Karpas-422 (cell line): ENCODE results near the gene TPD52L2. TPM values are rescaled to one million over a fixed set of nuclear protein-coding genes. Genes with fewer than 3 reads are reported as not detected.

ENCODE experiments used
- DNase-seq: peaks from one replicate; pipeline ENCODE4 v3.0.0-alpha.2; 2015
- H2AFZ ChIP-seq: fragments of 200-600 bp; sonication (generic); 2 replicates; pipeline ENCODE4 v1.6.1; 2014; ENCODE audit warnings: antibody characterized with exemption, low read length, mixed read lengths
- H3K27ac ChIP-seq: fragments of 200-600 bp; sonication (generic); 2 replicates; pipeline ENCODE4 v1.5.1; 2014; ENCODE audit warnings: mild to moderate bottlenecking, low read length, moderate library complexity
- H3K27me3 ChIP-seq: fragments of 200-600 bp; sonication (generic); 2 replicates; pipeline ENCODE4 v1.6.1; 2014; ENCODE audit warnings: low read length, mixed read lengths
- H3K36me3 ChIP-seq: fragments of 200-600 bp; sonication (generic); 2 replicates; pipeline ENCODE4 v1.6.1; 2014; ENCODE audit warnings: low read length, mixed read lengths; ENCODE audit not compliant: insufficient read depth
- H3K4me1 ChIP-seq: fragments of 200-600 bp; sonication (generic); 2 replicates; pipeline ENCODE4 v1.6.1; 2014; ENCODE audit warnings: mild to moderate bottlenecking, low read length, mixed read lengths
- H3K4me2 ChIP-seq: fragments of 200-600 bp; sonication (generic); 2 replicates; pipeline ENCODE4 v1.6.1; 2014; ENCODE audit warnings: low read length, low read depth, mild to moderate bottlenecking; ENCODE audit not compliant: poor library complexity, severe bottlenecking
- H3K4me3 ChIP-seq: fragments of 200-600 bp; sonication (generic); 2 replicates; pipeline ENCODE4 v1.5.1; 2014; ENCODE audit warnings: mild to moderate bottlenecking, antibody characterized with exemption, low read length, mixed read lengths
- H3K79me2 ChIP-seq: fragments of 200-600 bp; sonication (generic); 2 replicates; pipeline ENCODE4 v1.6.1; 2014; ENCODE audit warnings: mild to moderate bottlenecking, low read length, mixed read lengths
- H3K9ac ChIP-seq: fragments of 200-600 bp; sonication (generic); 2 replicates; pipeline ENCODE4 v1.6.0; 2014; ENCODE audit warnings: low read length
- H3K9me2 ChIP-seq: fragments of 200-600 bp; sonication (generic), shearing (Covaris generic); replicated peaks from 2 replicates; pipeline ENCODE4 v1.6.0; 2014; ENCODE audit warnings: mild to moderate bottlenecking, low read length, moderate library complexity; ENCODE audit not compliant: insufficient read depth
- H3K9me3 ChIP-seq: fragments of 300-700, 200-600 bp; sonication (generic); 2 replicates; pipeline ENCODE4 v1.6.1; 2014; ENCODE audit warnings: low read length, mixed read lengths
- H4K20me1 ChIP-seq: fragments of 200-600 bp; sonication (generic); 2 replicates; pipeline ENCODE4 v1.6.1; 2014; ENCODE audit warnings: mild to moderate bottlenecking, antibody characterized with exemption, low read length, low read depth; ENCODE audit not compliant: insufficient read depth
- total RNA-seq: library from RNA; depleted of rRNA; stranded (reverse); fragments of >200 nt; shearing (Covaris generic); gene quantifications from 2 replicates; pipeline ENCODE4 v1.2.3, GENCODE V29; 2014; ENCODE audit warnings: low replicate concordance

Gene TPD52L2
- total RNA-seq, 1 experiment from 2014 or later, result 25.9 TPM

DNA sequence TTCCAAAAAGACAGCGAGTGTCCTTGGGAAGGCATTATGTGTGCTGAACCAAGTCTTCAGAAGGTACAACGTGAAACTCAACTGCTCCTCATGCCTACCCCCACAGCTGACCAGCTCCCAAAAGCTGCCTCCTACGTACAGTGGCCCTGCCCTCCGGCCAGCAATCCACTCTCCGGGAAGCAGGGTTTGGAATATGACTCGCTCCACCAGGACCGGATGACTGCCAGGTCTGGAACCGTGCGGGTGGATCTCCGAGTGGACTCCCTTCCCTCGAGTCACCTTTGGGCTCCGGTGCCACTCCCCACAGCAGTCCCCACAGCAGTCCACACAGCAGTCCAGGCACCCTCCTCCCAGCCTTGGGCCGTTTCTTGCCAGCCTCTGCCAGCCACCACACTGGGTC is 38.3 kb upstream of the TPD52L2 start:
- Histone ChIP-seq H3K4me3 (no peak overlapping the region), H3K4me1 (no peaks in the 10 kb centered on the region), H4K20me1 (no peaks in the 10 kb centered on the region), H3K36me3 (no peaks in the 10 kb centered on the region), H2AFZ (no peak overlapping the region), H3K4me2 (no peak overlapping the region), H3K9me3 (no peaks in the 10 kb centered on the region), H3K9me2 (no peaks in the 10 kb centered on the region), H3K79me2 (no peaks in the 10 kb centered on the region), H3K9ac (no peak overlapping the region), H3K27ac (no peak overlapping the region), H3K27me3 (no peaks in the 10 kb centered on the region)
- DNase-seq, result no peak

DNA sequence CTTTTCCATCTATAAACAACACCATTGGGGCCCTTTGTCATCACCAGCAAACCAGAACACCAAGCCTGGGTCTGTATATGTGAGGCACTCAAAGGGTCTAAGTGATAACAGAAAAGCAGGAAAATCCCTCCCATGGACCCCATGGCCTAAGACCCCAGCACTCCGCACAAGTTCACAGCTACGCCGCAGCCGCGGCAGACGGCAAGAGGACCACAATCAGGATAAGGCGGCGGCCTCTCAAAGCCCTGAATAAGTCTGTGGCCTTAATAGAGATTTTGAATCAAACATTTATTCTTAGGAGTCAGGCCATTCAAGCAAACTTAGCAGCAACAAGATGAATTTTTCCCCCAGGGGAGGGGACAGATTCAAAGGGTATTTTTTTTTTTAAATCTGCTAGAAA is 36.9 kb upstream of the TPD52L2 start:
- Histone ChIP-seq H3K9ac (no peak overlapping the region), H3K79me2 (no peaks in the 10 kb centered on the region), H3K27me3 (no peaks in the 10 kb centered on the region), H4K20me1 (no peaks in the 10 kb centered on the region), H3K4me3 (no peak overlapping the region), H3K4me1 (no peaks in the 10 kb centered on the region), H3K9me3 (no peaks in the 10 kb centered on the region), H3K36me3 (no peaks in the 10 kb centered on the region), H3K4me2 (no peak overlapping the region), H2AFZ (no peak overlapping the region), H3K27ac (no peak overlapping the region), H3K9me2 (no peaks in the 10 kb centered on the region)
- no peak for DNase-seq

DNA sequence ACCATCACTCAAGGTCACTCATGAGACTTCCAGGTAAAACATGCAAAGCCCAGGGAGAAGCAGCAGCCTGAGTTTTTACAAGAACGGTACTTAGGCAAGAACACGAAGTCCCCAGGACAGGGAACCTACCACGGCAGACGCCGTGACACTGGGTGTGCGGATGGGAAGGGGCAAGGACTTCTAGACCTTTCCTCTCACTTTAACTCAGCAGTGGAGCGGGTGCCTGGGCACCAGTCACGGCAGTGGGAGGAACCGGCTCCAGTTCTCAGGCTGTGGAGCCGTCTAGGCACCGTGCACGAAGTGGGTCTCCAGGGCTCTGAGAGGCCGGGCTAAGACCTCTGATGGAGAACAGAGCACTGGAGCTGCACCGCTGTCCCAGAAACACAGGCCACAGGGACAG is 36.5 kb upstream of the TPD52L2 start:
- Histone ChIP-seq H3K27ac (no peak overlapping the region), H3K4me2 (no peak overlapping the region), H2AFZ (no peak overlapping the region), H3K9ac (no peak overlapping the region), H3K4me3 (no peak overlapping the region), H3K27me3 (no peaks in the 10 kb centered on the region), H3K79me2 (no peaks in the 10 kb centered on the region), H3K9me3 (no peaks in the 10 kb centered on the region), H3K36me3 (no peaks in the 10 kb centered on the region), H3K9me2 (no peaks in the 10 kb centered on the region), H3K4me1 (no peaks in the 10 kb centered on the region), H4K20me1 (no peaks in the 10 kb centered on the region)
- no peak for DNase-seq

DNA sequence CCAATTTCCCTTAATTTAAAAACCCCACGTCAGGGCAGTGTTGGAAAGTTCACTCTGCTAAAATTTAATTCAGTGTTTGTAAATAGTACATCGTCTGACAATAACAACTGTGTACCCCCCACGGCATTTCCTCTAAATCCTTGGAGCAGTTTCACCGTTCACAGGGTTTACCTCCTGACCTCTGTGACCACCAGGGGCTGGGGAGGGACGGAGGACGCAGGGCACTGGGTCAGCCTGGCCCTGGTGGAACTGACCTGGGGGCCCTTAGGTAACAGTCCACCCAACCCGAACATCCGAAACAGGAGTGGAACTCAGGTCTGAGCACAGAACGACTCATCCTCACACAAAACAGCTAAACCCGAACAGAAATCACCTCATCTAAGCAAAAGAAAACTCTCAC is 36.1 kb upstream of the TPD52L2 start:
- Histone ChIP-seq H4K20me1 (no peaks in the 10 kb centered on the region), H2AFZ (no peak overlapping the region), H3K9me3 (no peaks in the 10 kb centered on the region), H3K27ac (no peak overlapping the region), H3K4me1 (no peaks in the 10 kb centered on the region), H3K36me3 (no peaks in the 10 kb centered on the region), H3K9ac (no peak overlapping the region), H3K4me2 (no peak overlapping the region), H3K4me3 (no peak overlapping the region), H3K9me2 (no peaks in the 10 kb centered on the region), H3K79me2 (no peaks in the 10 kb centered on the region), H3K27me3 (no peaks in the 10 kb centered on the region)
- no peak for DNase-seq

DNA sequence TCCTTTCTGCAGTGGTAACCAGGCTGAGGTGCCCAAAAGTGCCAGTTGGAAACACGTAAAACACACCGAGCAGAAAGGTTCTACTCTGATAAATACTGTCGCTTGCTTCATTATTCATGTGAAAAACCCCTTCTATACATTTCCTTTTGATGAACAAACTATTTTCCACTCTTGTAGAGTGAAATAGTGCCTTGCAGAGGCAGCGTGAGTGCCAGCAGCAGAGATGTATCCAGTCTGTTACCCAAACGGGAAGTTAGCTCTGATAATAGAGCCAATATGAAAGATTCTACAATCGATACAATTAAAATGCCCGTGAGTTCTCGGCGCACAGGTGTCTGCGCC is 35.5 kb upstream of the TPD52L2 start:
- Histone ChIP-seq H3K9me3 (no peaks in the 10 kb centered on the region), H3K9ac (no peak overlapping the region), H3K4me3 (no peak overlapping the region), H3K27me3 (no peaks in the 10 kb centered on the region), H3K4me1 (no peaks in the 10 kb centered on the region), H4K20me1 (no peaks in the 10 kb centered on the region), H3K79me2 (no peaks in the 10 kb centered on the region), H3K9me2 (no peaks in the 10 kb centered on the region), H2AFZ (no peak overlapping the region), H3K4me2 (no peak overlapping the region), H3K36me3 (no peaks in the 10 kb centered on the region), H3K27ac (no peak overlapping the region)
- DNase-seq, result no peak

DNA sequence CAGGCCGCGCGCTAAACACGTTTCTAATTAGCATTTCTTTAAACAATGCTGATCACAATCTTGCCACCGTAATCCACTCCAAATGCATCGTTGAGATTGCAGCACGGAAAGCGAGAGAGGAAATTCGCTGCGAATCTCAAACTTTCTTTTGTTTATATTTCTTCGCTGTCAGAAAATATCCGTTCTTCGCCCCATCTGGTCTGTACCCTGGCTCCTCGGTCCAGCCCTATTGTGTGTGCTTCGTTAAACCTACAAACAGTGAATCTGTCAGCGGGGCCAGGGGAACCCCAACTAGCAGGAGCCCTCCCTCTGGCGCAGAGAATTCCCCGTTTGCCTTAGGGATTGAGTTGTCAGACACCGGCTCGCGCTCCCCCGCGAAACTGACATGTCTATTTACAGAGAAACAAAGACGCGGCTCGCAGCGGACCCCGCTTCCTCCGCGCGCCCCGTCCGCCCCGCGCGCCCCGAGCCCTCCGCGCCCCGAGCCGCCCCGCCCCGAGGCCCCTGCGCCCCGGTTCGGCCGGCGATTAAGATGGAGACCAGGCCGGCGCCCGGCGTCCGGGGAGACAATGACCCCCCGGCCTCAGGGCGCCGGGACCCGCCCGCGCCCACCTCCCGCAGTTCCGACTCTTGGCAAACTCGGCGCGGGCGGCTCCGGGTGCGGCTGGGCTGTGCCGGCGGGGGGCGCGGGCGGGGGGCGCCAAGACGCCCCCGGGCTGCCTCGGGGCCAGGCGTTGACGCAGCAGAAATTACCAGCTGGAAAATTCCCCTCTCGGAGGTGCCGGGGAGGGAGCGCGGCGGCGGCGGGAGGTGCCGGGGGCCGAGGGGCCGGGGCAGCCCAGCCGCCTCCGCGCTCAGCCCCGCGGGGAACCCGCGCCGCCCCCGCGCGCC is 34.9 kb upstream of the TPD52L2 start:
- no peaks in the 10 kb centered on the region for H3K4me1 ChIP-seq
- H4K20me1 ChIP-seq, result no peaks in the 10 kb centered on the region
- H3K27ac ChIP-seq, result no peak overlapping the region
- H3K4me2 ChIP-seq, result no peak overlapping the region
- H3K27me3 ChIP-seq, result no peaks in the 10 kb centered on the region
- no peak overlapping the region for H3K4me3 ChIP-seq
- no peaks in the 10 kb centered on the region for H3K9me3 ChIP-seq
- H2AFZ ChIP-seq, result no peak overlapping the region
- H3K36me3 ChIP-seq, result no peaks in the 10 kb centered on the region
- no peak for DNase-seq
- H3K79me2 ChIP-seq, result no peaks in the 10 kb centered on the region
- H3K9me2 ChIP-seq, result no peaks in the 10 kb centered on the region
- H3K9ac ChIP-seq, result no peak overlapping the region

DNA sequence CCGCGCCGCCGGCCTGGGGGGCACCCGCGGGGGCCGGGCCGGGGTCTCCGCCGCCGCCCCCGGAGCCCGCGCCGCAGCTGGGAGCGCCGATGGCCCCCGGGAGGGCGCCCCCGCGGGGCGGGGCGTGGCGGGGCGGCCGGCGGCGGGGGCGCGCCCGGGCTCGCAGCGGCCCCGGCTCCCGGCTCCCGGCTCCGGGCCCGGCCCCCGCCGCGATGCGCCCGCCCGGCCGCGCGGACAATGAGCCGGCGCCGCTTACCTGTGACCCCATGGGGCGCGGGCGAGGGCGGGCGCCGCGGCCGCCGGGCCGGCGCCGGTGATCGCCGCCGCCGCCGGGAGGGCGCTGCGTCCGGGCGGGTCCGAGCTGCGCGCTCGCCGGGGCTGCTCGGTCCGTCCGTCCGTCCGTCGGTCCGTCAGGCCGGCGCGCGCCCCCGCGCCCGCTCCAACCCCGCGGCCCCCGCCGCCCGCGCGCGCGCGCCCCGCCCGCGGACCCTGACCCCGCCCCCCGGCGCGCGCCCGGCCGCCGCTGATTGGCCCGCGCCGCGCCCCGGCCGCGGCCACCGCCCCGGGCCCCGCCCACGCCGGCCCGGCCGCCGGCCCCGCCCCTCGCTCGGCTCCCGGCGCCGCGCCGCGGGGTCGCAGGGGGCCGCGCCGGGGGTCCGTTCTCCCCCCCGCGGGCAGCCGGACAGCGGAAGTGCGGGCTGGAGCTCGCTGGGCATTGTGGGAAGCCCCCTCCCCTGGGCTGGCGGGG is 34.1 kb upstream of the TPD52L2 start, which contains the start of gene ZBTB46:
Gene ZBTB46, minus strand, starts transcription at position 424 of the 748 bp plus-strand sequence. CDS start 40,507 bp downstream, outside the sequence.
- H2AFZ ChIP-seq, result no peak within 1 kb of the TSS

DNA sequence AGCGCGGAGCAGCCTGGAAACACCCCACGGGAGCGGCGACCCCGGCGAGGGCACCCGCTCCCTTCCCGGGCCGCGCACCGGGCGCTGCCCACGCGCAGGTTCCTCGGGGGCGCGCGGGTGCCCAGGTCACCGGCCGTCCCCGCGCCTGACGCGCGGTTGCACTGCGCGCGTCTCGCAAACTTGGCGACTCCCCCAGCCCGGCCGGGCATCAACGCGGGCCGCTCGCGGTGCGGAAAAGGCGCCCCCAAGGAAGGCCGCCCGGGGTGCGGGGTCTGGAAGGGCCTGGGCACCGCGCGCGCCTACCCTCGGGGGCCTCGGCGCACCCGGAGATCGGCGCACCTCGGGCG is 33.5 kb upstream of the TPD52L2 start:
- Histone ChIP-seq H4K20me1 (no peaks in the 10 kb centered on the region), H3K9ac (no peak overlapping the region), H3K27ac (no peak overlapping the region), H3K4me1 (no peaks in the 10 kb centered on the region), H3K4me2 (no peak overlapping the region), H3K36me3 (no peaks in the 10 kb centered on the region), H3K27me3 (no peaks in the 10 kb centered on the region), H3K9me3 (no peaks in the 10 kb centered on the region), H3K79me2 (no peaks in the 10 kb centered on the region), H3K9me2 (no peaks in the 10 kb centered on the region), H3K4me3 (no peak overlapping the region), H2AFZ (no peak overlapping the region)
- DNase-seq, result no peak

More for the DNA sequence above, 34.1 kb upstream of the TPD52L2 start, which contains the start of gene ZBTB46:
- peak; percentile 84 for DNase-seq
- Histone ChIP-seq H3K9ac (no peak within 1 kb of the TSS), H3K27ac (no peak within 1 kb of the TSS), H3K9me2 (no peaks in the 10 kb centered on the region), H3K36me3 (no peaks in the 10 kb centered on the region), H3K27me3 (no peaks in the 10 kb centered on the region), H3K4me2 (no peak within 1 kb of the TSS), H4K20me1 (no peaks in the 10 kb centered on the region), H3K4me1 (no peaks in the 10 kb centered on the region), H3K4me3 (no peak within 1 kb of the TSS), H3K9me3 (no peaks in the 10 kb centered on the region), H3K79me2 (no peaks in the 10 kb centered on the region)
